Endometrial microvascular endothelial cells (primary cell): ENCODE results near the gene CYP2J2. TPM values are rescaled to one million over a fixed set of nuclear protein-coding genes. Genes with fewer than 3 reads are reported as not detected.
"Not testable (repeated sequence)": the region's sequence is repeated elsewhere in the genome, so short reads cannot be mapped to it uniquely, and the experiment has no call there.

Experiments
- in situ Hi-C: cut with HindIII; loops from 2 replicates; pipeline ENCODE4 v1.10.0; 2017; ENCODE audit warnings: low sequenced_read_pairs, low pct_unique_long_range_greater_than_20kb; ENCODE audit errors: inconsistent ontology term
- total RNA-seq: library from RNA; depleted of rRNA; stranded (reverse); fragments of >200 nt; gene quantifications from one replicate; pipeline ENCODE4 v1.2.3, GENCODE V29; 2015; ENCODE audit errors: inconsistent ontology term

Gene CYP2J2
- total RNA-seq, 1 donor from 2014 or later: not detected

DNA sequence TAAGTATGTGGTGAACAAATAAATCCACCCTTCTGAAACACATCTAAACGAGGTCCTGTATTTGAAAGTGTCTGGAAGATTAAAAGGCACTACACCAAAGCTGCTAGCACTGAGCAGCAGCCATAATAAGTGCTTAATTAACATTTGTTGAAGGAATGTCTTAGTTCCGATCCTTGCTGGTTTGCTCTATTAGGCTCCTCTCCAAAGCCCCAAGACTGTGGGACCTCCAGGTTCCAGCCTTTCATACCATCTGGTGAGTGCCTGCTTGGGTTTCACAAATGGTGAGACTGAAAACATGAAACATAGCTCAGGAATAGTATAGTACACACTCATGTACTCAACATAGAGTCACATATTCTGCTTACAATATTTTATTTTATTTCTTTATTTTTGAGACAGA is 640 bp upstream of the CYP2J2 start:
- in situ Hi-C loops: no loop called here

DNA sequence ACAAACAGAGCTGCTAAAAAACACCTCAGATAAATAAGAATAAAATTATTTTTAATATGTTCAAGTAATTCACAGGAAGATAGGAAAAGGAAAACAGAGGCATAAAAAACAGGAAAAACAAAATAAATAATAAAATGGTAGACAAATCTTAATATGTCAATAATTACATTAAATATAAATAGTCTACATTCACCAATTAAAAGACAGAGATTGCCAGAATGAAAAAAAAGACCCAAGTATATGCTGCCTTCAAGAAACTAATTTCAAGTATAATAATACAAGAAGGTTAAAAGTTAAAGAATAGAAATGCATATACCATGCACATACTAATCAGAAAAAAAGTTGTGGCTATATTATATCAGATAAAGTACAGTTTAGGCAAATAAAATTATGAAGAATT is 1.9 kb downstream of the CYP2J2 start:
- in situ Hi-C loops: no loop called here

DNA sequence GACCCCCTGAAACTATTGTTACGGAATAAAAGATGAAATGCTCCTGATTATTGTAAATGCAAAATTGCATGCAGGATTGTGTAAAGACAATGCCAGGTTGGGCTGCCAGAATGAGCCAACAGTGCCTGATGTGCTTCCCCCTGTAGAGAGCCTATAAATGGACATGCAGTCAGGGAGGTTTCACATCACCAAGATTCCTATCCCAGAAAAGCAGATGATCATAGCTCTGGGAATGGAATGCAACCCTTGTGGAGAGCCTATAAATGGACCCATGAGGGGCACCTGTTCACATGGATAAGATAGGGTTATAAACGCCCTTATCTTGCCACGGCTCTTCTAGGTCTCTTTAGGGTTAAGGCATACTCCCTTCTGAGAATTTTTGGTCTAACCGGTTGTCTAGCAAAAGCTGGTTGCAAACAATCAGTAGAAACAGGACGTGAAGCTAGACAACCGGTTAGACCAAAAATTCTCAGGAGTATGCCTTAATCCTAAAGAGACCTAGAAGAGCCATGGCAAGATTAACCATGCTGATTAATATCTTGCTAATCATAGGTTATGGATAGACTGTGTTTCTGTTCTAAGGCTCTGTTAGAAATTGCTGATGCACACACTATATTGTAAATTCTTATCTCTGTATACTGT is 5.2 kb downstream of the CYP2J2 start:
- in situ Hi-C loops: not testable (repeated sequence)

DNA sequence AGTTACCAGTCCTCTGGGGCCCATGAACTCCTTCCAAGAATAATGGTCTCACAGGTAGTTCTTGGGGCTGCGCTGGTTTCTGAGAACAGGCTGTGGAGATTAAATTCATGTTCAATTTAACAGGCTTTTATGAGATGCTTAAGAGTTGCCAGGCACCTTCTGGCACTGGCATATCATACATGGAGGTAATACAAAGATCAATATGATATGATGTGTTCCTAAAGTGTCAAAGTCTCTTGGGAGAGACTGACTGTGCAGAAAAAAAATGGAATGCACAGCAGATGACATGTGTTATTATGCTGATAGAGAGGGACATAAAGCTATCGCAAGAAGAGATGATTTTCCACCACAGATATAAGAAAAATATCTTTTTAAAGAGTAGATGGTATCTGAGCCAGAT is 6.8 kb downstream of the CYP2J2 start:
- in situ Hi-C loops: no loop called here

DNA sequence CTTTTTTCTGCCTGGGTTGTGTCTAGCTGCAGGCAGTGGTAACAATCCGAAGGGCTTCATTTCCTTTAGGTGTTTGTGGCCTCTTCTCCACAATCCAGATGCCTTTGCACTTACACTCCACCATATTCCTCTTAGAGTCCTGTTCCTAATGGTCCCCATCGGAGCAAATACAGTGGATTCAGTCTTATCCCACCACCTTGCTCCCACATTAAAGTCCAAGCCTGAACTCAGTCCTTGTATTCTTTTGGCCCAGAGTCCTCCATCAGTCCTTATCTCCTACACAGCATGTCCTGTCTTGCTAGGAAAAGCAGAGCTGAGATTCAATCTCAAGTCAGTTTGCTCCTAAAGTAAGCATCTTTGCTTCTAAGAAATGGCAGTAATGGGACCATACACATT is 8.8 kb downstream of the CYP2J2 start:
- in situ Hi-C loops: no loop called here

DNA sequence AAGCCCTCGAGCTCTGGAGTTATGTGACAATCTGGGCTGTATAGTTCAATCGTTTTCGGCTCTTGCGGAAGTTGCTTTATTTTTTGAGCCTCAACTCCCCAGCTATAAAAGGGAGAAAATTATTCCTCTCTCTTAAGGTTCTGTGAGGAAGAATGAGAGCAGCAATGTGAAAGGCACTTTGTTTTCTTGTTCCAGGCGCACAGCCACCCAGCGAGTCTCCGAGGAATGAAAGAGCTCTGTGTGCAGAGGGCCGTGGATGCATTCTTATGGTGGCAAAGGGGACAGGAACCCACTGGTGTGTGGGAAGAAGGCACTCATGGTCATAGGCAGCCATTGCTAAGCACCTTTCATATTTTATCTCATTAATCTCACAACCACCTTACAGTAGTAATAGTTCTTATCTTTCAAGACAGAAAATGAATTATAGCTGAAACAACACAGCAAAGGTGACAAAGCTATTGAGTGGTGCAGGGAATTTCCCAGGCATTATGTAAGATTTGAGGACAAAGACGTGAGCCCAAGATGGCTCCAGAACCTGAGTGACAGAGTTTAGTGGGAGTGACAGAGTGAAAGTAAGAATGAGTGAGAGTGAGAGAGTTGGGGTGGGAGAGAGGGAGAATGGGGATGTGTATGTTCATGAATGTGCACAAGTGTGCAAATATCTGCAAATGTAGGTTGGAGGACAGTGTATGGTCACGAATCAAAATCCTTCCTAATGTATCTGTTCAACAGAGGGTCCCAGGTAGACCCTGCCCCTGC is 9.4 kb downstream of the CYP2J2 start:
- in situ Hi-C loops: no loop called here

DNA sequence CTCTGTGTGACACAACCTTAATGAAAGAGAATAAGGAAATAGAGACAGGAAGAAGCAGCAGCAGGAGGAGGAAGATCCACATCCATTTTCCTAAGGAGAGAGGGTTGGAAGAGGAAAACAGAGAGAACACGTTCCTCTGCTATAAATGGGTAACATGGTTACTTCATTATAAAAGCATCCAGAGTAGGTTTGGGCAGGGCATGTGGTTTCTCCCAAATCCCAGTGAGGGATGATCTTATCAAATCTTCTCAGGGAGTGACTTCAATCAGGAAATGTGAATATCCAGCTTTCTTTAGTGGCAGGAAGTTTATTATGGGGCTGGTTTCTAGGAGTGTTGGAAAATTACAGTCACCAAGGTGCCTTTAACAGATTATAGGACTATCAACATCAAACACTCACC is 11.1 kb downstream of the CYP2J2 start:
- in situ Hi-C loops: no loop called here

DNA sequence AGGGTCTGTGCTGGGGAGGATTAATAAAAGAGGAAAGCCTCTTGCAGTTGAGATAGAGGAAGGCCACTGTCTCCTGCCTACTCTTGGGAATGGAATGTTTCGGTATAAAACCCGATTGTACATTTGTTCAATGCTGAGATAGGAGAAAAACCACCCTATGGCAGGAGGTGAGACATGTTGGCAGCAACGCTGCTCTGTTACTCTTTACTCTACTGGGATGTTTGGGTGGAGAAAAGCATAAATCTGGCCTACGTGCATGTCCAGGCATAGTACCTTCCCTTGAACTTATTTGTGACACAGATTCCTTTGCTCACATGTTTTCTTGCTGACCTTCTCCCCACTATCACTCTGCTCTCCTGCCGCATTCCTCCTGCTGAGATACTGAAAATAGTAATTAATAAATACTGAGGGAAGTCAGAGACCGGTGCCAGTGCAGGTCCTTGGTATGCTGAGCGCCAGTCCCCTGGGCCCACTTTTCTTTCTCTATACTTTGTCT is 11.7 kb downstream of the CYP2J2 start:
- in situ Hi-C loops: not testable (repeated sequence)

DNA sequence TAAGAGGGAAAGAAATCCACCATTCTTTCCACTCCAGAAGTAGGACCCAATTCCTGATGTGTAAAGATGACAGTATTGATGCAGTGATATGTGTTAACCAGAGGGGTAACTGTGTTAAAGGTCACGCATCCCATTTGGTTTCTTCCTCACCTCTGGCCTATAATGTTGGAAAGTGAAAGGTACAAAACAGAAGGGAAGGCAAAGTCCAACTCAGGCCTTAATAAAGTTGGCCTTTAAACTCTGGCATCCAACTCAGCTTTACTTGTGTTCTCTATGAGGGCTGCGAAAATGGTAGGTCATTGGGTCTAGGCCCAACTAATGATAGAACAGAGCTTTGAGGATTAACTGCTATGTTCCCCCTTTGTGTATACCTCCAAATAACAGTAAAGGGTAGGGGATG is 17.9 kb downstream of the CYP2J2 start:
- in situ Hi-C loops: no loop called here

DNA sequence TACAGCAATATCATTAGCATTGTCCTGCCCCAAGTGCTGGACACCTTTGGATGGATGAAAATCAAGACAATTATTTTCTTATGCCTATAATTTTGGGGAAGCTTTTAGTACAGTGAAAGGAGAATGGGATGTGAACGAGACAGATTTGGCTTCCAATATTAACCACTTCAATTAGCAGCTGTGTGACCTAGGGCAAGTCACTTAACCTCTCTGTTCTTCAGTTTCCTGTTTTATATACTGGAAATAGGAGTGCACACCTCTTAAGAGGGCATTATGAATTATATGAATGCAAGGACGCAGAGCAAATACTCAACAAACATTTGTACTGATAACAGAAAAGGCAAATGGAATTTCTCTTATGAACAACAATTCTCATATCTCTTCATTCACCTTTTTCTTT is 18.5 kb downstream of the CYP2J2 start:
- in situ Hi-C loops: no loop called here

DNA sequence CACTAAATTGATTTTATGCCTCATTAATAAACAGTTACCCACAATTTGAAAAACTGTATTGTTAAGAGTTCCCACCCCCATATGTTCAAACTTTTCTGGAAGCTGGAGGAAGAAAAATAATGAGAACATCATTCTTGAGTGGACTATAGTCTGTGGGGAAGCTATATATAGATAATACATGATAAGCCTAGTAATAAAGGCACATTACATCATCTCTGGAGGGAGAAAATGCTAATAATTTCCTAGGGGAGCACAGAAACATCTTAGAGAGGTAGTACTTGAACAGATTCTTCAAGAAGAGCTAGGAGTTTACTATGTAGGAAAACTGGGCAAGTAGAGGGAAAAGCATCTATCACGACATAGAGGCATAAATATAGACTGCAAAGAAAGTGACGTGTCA is 19.6 kb downstream of the CYP2J2 start:
- in situ Hi-C loops: no loop called here

DNA sequence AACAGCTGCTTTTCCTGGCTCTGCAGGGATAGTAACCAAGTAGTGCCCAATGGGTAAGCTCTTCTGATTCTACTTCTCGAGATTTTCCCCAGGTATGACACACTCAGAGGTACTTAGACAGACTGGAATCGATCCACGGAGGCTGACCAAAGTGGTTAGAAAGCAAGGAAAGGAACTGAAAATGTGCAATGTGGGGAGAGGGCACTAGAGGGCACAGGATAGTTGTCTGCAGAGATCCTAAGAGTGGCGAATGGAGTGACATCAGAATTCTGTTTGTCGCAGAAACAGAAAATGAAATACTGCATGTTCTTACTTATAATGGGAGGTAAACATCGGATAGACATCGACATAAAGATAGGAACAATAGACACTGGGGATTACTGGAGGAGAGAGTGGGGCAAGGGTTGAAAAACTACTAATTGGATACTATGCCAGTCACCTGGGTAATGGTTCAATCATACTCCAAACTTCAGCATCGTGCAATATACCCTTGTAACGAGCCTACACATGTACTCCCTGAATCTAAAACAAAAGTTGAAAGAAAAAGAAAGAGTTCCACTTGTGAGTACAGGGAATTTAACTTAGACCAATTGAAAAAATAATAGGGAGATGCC is 23.3 kb downstream of the CYP2J2 start:
- in situ Hi-C loops: no loop called here

DNA sequence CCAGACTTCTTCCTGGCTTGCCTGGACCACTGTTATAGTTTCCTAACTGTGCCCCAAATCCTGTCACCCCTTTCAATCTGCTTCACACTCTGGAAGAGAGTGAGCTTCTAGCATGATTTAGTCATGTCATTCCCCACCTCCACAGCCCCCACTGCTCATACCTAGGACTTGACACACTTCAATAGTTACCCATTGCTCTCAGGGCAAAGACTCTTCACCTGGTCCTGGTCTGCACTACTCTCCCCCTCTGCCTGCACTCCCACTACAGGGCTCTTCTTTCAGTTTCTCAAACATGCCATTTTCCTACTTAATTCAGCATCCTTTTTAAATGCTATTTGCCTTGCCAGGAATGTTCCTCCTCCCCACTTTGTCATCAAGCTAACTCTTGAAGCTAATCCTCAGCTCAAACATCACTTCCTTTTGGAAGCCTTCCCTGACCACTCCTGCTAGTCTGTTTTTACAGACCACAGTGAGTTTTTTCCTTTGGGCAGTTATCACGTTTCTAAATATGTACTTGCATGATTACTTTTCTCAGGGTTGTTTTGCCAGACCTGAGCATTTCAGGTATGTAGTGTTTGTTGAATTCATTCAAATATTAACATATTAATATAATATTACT is 24.7 kb downstream of the CYP2J2 start:
- in situ Hi-C loops: no loop called here

DNA sequence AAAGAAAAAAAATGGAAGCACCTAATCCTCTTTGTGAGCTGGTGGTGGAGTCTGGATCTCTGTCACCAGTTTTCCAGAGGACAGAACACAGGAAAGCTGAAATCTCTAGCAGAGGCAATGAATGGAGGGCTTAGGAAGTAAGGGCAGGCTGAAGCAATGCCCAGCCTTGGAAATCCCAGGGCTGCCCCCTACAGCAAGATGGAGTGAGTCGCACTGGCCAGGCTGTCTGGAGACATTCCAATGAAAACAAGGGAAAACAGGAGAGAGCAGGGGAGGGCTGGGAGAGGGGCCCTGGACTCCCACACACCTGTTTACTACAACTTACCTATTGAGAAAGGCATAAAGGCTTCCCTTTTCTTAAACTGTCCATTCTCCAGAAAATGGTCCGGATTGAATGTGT is 25.9 kb downstream of the CYP2J2 start:
- in situ Hi-C loops: no loop called here

DNA sequence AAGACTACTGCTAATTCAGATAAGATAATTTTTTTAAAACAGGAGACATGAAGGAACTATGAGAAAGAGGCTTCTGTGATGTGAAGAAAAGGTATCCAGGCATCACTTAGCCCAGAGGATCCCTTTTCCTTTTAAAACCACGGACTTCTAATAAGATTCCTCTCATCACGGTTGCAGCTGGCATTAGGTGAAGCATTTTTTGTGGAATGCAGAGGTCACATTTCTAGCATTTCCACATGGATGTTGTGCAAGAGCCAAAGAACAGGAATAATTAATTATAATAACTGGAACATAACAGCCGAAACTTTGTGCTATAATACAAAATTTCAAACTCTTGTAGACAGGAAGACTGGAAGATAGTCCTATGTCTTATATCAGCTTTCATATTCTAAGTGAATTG is 27.6 kb downstream of the CYP2J2 start:
- in situ Hi-C loops: no loop called here

DNA sequence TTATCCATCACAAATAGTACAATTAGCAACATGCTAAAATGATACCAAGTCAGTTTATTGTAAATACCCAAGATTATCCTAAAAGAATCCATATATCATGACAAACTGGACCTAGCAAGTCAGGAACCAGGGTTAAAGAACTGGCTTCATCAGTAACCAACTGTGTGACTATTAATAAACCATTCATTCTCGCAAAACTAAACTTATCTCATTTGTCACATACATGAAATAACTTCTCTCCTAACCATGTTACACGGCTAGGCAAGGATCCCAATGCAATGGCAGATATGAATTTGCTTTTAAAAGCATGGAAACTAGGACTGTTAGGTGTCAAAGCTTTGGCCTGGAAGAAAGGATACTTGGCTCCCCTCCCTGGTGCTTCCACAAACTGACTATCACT is 29.4 kb downstream of the CYP2J2 start:
- in situ Hi-C loops: no loop called here

DNA sequence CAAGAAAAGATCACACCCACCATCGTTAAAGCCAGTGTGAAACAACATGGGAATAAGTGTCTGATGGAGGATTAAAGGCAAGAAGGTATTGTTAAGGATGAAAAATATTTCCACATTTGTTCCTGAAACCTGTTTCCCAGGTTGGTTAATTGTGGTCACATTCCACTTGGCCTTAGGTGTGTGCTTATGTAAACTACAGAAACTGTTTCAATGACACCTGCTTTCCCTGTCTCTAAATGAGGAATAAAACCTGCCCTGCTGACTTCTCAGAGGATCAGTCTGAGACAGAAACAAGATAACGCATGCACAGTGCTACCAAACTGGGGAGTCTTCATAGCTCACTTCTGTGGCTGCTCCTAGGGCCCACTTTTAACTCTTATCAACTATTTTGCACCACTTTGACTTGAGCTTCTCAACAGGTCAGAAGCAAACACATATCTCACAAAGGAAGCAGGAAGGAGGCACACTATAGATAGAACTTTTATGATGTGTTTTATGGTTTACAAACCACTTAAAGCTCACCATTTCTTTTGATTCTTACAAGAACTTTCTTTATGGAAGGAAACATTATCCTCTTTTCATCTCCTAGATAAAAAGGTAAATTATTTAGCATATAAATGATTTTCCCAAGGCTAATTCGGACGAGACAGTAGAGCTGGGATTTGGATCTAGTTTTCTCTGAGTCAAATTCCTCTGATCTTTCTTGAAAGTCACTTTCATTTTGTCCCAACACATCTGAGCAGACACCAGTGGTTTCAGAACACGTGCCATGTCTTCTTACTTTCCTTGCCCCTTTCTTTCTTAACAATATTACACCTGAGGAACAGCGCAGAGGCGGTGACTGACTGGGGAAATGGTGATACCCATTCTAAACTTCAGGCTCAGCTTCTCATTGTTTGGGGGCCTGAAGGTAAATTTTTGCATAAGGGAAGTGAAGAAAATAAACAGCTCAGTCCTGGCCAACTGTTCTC is 33.4 kb downstream of the CYP2J2 start:
- in situ Hi-C loops: no loop called here

DNA sequence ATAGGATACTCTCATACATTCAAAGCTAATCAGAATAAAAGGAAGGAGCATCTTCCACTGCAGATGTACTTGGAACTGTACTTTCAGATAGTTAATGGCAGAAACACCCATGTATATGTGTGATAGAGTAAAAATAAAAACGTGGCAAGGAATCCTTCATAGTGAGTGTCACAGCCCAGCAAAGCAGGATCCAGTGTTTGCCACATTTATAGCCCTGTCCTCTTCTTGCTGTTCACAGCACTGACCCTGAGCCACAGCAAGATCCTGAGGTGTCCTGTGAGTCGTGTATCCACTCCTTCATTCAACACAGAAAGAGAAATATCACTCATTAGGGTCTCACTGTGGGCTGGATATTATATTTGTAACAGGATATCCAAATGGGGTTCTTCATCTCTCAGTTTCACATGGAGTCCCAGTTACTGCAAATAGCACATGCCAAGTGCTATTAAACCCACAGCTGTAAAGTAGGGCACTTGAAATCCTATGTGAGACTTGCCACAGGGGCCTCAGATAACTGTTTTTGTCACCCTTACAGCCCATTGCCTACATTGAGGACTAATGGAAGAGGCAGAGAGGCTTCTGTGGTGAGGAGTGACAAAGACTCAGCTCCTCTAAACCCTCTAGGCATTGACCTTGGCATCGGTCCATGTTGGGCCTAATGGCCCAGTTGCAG is 41.3 kb downstream of the CYP2J2 start:
- in situ Hi-C loops: no loop called here
